HepG2 (cell line): ENCODE measurements around the gene FAM89B. TPM values are rescaled to one million over a fixed set of nuclear protein-coding genes. Genes with fewer than 3 reads are reported as not detected.

Experiments used
- ARID2 ChIP-seq: sonication (generic); formaldehyde crosslinking; IDR thresholded peaks from 2 replicates; pipeline ENCODE4 v1.8.1; 2022; ENCODE audit warnings: mild to moderate bottlenecking, missing genetic modification reagents, borderline replicate concordance
- ATM ChIP-seq: fragments of 450-650 bp; IDR thresholded peaks from 2 replicates; pipeline ENCODE4 v1.7.1; 2017; ENCODE audit warnings: mild to moderate bottlenecking, borderline replicate concordance
- CREBL2 ChIP-seq: sonication (generic); formaldehyde crosslinking; IDR thresholded peaks from 2 replicates; pipeline ENCODE4 v1.8.1; 2023; ENCODE audit warnings: missing genetic modification reagents, mild to moderate bottlenecking, borderline replicate concordance
- DNMT3B ChIP-seq: conservative IDR thresholded peaks from 2 replicates; pipeline ENCODE4 v1.6.1; 2016; ENCODE audit warnings: missing biosample characterization, control low read depth
- IKZF1 ChIP-seq: fragments of 450-650 bp; IDR thresholded peaks from 2 replicates; pipeline ENCODE4 v1.7.1; 2016
- MEIS2 ChIP-seq: sonication (generic); formaldehyde crosslinking; IDR thresholded peaks from 2 replicates; pipeline ENCODE4 v1.9.0; 2021; ENCODE audit warnings: mild to moderate bottlenecking, missing genetic modification reagents
- MXI1 ChIP-seq: IDR thresholded peaks from 3 replicates; pipeline ENCODE4 v1.6.1; 2012; ENCODE audit warnings: low read depth, low read length, inconsistent platforms, borderline replicate concordance
- NFYC ChIP-seq: IDR thresholded peaks from 2 replicates; pipeline ENCODE4 v1.6.1; 2016; ENCODE audit warnings: missing genetic modification reagents, missing compliant biosample characterization
- NR1H2 ChIP-seq: sonication (generic); formaldehyde crosslinking; IDR thresholded peaks from 2 replicates; pipeline ENCODE4 v1.8.1; 2022; ENCODE audit warnings: low read depth, missing genetic modification reagents, borderline replicate concordance
- RNF2 ChIP-seq: fragments of 450-650 bp; conservative IDR thresholded peaks from 2 replicates; pipeline ENCODE4 v1.6.1; 2016; ENCODE audit warnings: low read depth
- RNF219 ChIP-seq: sonication (generic); formaldehyde crosslinking; IDR thresholded peaks from 2 replicates; pipeline ENCODE4 v1.5.0; 2020; ENCODE audit warnings: mild to moderate bottlenecking, missing genetic modification reagents
- SMARCC2 ChIP-seq: fragments of 450-650 bp; IDR thresholded peaks from 2 replicates; pipeline ENCODE4 v1.6.1; 2017; ENCODE audit warnings: antibody characterized with exemption, mild to moderate bottlenecking
- SNAI1 ChIP-seq: sonication (generic); formaldehyde crosslinking; IDR thresholded peaks from 2 replicates; pipeline ENCODE4 v1.5.0; 2020; ENCODE audit warnings: mild to moderate bottlenecking, missing genetic modification reagents, borderline replicate concordance
- SOX5 ChIP-seq: IDR thresholded peaks from 2 replicates; pipeline ENCODE4 v1.6.1; 2016; ENCODE audit warnings: borderline replicate concordance
- TBL1XR1 ChIP-seq: fragments of 150-350 bp; IDR thresholded peaks from 2 replicates; pipeline ENCODE4 v1.6.1; 2014; ENCODE audit warnings: borderline replicate concordance, low read length; ENCODE audit not compliant: partially characterized antibody
- TEAD2 ChIP-seq: sonication (generic); formaldehyde crosslinking; IDR thresholded peaks from 2 replicates; pipeline ENCODE4 v1.9.0; 2021; ENCODE audit warnings: missing genetic modification reagents
- ZBTB20 ChIP-seq: sonication (generic); formaldehyde crosslinking; IDR thresholded peaks from 2 replicates; pipeline ENCODE4 v1.8.1; 2023; ENCODE audit warnings: missing genetic modification reagents, low read depth, mild to moderate bottlenecking, borderline replicate concordance
- ZNF326 ChIP-seq: sonication (generic); formaldehyde crosslinking; IDR thresholded peaks from 2 replicates; pipeline ENCODE4 v1.4.0; 2020; ENCODE audit warnings: missing genetic modification reagents, borderline replicate concordance
- ZNF446 ChIP-seq: sonication (generic); formaldehyde crosslinking; IDR thresholded peaks from 2 replicates; pipeline ENCODE4 v1.5.0; 2020; ENCODE audit warnings: mild to moderate bottlenecking, missing genetic modification reagents
- ZNF549 ChIP-seq: sonication (generic); formaldehyde crosslinking; IDR thresholded peaks from 2 replicates; pipeline ENCODE4 v1.5.0; 2020; ENCODE audit warnings: missing genetic modification reagents
- ZNF563 ChIP-seq: sonication (generic); formaldehyde crosslinking; IDR thresholded peaks from 2 replicates; pipeline ENCODE4 v1.8.0; 2022; ENCODE audit warnings: mild to moderate bottlenecking, moderate library complexity, missing genetic modification reagents
- polyA plus RNA-seq, 8 experiments: library from polyadenylated mRNA; depleted of rRNA in 3 of 8; stranded (reverse) in 7 of 8; unstranded in 1 of 8; fragments of >200 nt; fragmentation: Illumina TruSeq in 4 of 8; extraction: Trizol in 4 of 8; gene quantifications; 2 replicates each; pipeline versions ENCODE4 v1.2.1 to v1.2.3, GENCODE V29; 2011 to 2016; ENCODE audit warnings: low read depth in 4 of 8, missing spikeins in 1 of 8, mixed read lengths in 1 of 8; ENCODE audit not compliant: insufficient read depth in 1 of 8
- total RNA-seq, 5 experiments: library from RNA; depleted of rRNA; stranded (reverse); fragments of >200 nt; fragmentation: Illumina TruSeq; extraction: Trizol; gene quantifications; 2 replicates each; pipeline ENCODE4 v1.2.3, GENCODE V29; 2016; ENCODE audit warnings: low read depth in 1 of 5
- TF ChIP-seq, protein P1 (sequence below): sonication (generic); formaldehyde crosslinking; IDR thresholded peaks from 2 replicates; pipeline ENCODE4 v1.5.0; 2020; ENCODE audit warnings: mild to moderate bottlenecking, missing genetic modification reagents, borderline replicate concordance
- TF ChIP-seq, protein P2 (sequence below): sonication (generic); formaldehyde crosslinking; IDR thresholded peaks from 2 replicates; pipeline ENCODE4 v1.8.1; 2022; ENCODE audit warnings: mild to moderate bottlenecking, missing genetic modification reagents

Gene FAM89B
- total and polyA plus RNA-seq, 2 of the 13 experiments (the other 11 are each of a cell fraction or from before 2014, with no cell fraction given): 5.7 to 8.0 TPM

DNA sequence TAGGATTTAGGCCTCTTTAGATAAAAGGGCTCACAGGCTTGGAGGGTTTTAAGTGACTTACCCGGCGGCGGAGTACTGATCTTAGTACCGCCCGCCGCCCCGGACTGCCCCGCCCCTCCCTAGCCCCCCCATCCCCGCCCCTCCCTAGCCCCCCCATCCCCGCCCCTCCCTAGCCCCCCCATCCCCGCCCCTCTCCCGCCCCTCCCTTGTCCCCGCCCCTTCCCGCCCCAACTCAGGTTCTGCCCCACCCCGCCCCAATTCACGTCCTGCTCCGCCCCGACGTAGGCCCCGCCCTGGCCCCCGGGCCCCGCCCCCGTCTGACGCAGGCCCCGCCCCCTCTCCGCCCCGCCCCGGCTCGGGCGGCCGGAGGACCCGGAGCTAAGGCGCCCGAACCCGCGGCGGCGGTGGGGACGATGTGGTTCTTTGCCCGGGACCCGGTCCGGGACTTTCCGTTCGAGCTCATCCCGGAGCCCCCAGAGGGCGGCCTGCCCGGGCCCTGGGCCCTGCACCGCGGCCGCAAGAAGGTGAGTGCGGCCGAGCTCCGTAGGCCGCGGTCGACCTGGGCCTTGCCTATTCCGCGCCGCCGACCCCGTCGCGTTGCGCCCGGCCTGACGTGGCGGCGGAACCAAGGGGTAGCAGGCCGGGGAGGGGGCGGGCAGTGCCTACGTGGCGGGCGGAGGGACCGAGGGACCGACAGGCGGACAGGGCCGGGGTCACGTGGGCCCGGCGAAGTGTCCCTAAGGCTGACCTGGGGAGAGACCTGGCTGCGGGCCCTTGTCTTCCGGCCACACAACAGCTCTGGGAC, 47.4 kb upstream of the FAM89B start, which contains the start of gene SCYL1 (continued):
- TF ChIP-seq TEAD2 (CRISPR knock-in tag) (no peak), IKZF1 (no peak), ZBTB20 (CRISPR knock-in tag) (no peak), RNF2 (no peak), ARID2 (CRISPR knock-in tag) (no peak), SMARCC2 (no peak), ZNF326 (no peak), TBL1XR1 (no peak), SOX5 (CRISPR knock-in tag) (no peak), CREBL2 (no peak), ZNF446 (CRISPR knock-in tag) (no peak; the same call in 1 of the 2 replicates), ZNF549 (CRISPR knock-in tag) (no peak), ATM (no peak), MEIS2 (CRISPR knock-in tag) (0 out of 2 replicates have a peak, but pooled peaks have one; percentile 12), NR1H2 (CRISPR knock-in tag) (no peak), MXI1 (no peak; the same call in 2 of the 3 replicates), SNAI1 (no peak), RNF219 (CRISPR knock-in tag) (no peak), NFYC (CRISPR knock-in tag) (no peak), ZNF563 (CRISPR knock-in tag) (peak; percentile 86), DNMT3B (CRISPR knock-in tag) (no peak)
- TF ChIP-seq, protein P1, sequence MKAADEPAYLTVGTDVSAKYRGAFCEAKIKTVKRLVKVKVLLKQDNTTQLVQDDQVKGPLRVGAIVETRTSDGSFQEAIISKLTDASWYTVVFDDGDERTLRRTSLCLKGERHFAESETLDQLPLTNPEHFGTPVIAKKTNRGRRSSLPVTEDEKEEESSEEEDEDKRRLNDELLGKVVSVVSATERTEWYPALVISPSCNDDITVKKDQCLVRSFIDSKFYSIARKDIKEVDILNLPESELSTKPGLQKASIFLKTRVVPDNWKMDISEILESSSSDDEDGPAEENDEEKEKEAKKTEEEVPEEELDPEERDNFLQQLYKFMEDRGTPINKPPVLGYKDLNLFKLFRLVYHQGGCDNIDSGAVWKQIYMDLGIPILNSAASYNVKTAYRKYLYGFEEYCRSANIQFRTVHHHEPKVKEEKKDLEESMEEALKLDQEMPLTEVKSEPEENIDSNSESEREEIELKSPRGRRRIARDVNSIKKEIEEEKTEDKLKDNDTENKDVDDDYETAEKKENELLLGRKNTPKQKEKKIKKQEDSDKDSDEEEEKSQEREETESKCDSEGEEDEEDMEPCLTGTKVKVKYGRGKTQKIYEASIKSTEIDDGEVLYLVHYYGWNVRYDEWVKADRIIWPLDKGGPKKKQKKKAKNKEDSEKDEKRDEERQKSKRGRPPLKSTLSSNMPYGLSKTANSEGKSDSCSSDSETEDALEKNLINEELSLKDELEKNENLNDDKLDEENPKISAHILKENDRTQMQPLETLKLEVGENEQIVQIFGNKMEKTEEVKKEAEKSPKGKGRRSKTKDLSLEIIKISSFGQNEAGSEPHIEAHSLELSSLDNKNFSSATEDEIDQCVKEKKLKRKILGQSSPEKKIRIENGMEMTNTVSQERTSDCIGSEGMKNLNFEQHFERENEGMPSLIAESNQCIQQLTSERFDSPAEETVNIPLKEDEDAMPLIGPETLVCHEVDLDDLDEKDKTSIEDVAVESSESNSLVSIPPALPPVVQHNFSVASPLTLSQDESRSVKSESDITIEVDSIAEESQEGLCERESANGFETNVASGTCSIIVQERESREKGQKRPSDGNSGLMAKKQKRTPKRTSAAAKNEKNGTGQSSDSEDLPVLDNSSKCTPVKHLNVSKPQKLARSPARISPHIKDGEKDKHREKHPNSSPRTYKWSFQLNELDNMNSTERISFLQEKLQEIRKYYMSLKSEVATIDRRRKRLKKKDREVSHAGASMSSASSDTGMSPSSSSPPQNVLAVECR (CRISPR knock-in tag): peak; percentile 80
- TF ChIP-seq, protein P2, sequence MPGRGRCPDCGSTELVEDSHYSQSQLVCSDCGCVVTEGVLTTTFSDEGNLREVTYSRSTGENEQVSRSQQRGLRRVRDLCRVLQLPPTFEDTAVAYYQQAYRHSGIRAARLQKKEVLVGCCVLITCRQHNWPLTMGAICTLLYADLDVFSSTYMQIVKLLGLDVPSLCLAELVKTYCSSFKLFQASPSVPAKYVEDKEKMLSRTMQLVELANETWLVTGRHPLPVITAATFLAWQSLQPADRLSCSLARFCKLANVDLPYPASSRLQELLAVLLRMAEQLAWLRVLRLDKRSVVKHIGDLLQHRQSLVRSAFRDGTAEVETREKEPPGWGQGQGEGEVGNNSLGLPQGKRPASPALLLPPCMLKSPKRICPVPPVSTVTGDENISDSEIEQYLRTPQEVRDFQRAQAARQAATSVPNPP: no peak
